ENCODE results near the gene APOE.

The APOE gene

DNA sequence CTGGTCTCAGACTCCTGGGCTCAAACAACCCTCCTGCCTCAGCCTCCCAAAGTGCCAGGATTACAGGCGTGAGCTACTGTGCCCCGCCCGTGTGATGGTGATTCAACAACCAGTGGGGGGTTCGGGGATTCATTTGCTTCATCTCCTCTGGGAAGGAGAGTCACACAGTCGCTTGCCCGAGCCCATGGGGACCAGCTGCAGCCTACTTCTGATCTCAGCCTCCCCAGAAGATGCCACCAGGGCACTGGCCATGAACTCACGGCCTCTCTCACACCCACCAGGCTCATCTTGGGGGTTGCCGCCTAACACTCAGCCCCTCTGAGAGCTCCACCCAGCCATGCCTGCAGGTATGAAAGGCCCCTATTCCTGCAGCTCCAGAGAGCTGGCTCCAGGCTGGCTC, 7.8 kb upstream of the APOE start:
- H3K4ac ChIP-seq (ENCODE audit: low read length), result no peak overlapping the region
- no peak overlapping the region for H3K14ac ChIP-seq (ENCODE audit: low read length)
- no CpG with 5 or more reads among the region's 8 CpGs for WGBS, 2 donors (ENCODE audit: extremely low coverage in 2 of 2, insufficient read length in 2 of 2, insufficient replicate concordance in 1 of 2)
- no peak overlapping the region for H2AK5ac ChIP-seq (ENCODE audit: low read depth, low read length)
- no peak overlapping the region for H3K4me2 ChIP-seq (ENCODE audit: insufficient read depth, low read length, poor library complexity, severe bottlenecking)
- H4K8ac ChIP-seq (ENCODE audit: low read depth, low read length), result no peak overlapping the region
- no peaks in the 10 kb centered on the region for H3K4me1 ChIP-seq (ENCODE audit: control insufficient read depth in 2 of 2, insufficient read depth in 1 of 2, low read depth in 1 of 2, low read length in 2 of 2)
- no peak overlapping the region for H3K18ac ChIP-seq (ENCODE audit: low read length)
- no peak overlapping the region for H4K91ac ChIP-seq (ENCODE audit: low read depth, low read length, poor library complexity)
- peaks cover 15% of the 10 kb centered on the region for H3K79me1 ChIP-seq (ENCODE audit: low read depth, low read length)
- no peak overlapping the region for H2BK12ac ChIP-seq (ENCODE audit: low read length)
- peaks cover 55 to 91% of the 10 kb centered on the region in 2 donors for H3K36me3 ChIP-seq (replicated peaks in 1 of 2; ENCODE audit: control insufficient read depth in 2 of 2, insufficient read depth in 2 of 2, low read length in 2 of 2)
- H3K27me3 ChIP-seq (ENCODE audit: control insufficient read depth in 3 of 3, insufficient read depth in 3 of 3, low read depth in 1 of 3, low read length in 3 of 3), result no peaks in the 10 kb centered on the region
- H2BK5ac ChIP-seq (ENCODE audit: low read length), result peak overlapping the region; percentile 78
- no peak overlapping the region for H2AFZ ChIP-seq (ENCODE audit: low read length)
- no peak overlapping the region for H2BK120ac ChIP-seq (ENCODE audit: low read depth, low read length)
- no peak overlapping the region for H3K4me3 ChIP-seq (ENCODE audit: low read length in 2 of 2)
- no peak overlapping the region for H3K9ac ChIP-seq (ENCODE audit: low read depth, low read length, poor library complexity)
- no peak overlapping the region for H3K27ac ChIP-seq (replicated peaks; ENCODE audit: low read length)
- H3K23ac ChIP-seq (ENCODE audit: low read depth, low read length, poor library complexity), result no peak overlapping the region
- H3K9me3 ChIP-seq (replicated peaks in 1 of 2; ENCODE audit: control insufficient read depth in 2 of 2, insufficient read depth in 1 of 2, low read depth in 1 of 2, low read length in 2 of 2), result peaks cover 0 to 2% of the 10 kb centered on the region in 2 donors
- DNase-seq (ENCODE audit: low spot score), result no peak
- H2BK15ac ChIP-seq (ENCODE audit: low read length), result no peak overlapping the region

DNA sequence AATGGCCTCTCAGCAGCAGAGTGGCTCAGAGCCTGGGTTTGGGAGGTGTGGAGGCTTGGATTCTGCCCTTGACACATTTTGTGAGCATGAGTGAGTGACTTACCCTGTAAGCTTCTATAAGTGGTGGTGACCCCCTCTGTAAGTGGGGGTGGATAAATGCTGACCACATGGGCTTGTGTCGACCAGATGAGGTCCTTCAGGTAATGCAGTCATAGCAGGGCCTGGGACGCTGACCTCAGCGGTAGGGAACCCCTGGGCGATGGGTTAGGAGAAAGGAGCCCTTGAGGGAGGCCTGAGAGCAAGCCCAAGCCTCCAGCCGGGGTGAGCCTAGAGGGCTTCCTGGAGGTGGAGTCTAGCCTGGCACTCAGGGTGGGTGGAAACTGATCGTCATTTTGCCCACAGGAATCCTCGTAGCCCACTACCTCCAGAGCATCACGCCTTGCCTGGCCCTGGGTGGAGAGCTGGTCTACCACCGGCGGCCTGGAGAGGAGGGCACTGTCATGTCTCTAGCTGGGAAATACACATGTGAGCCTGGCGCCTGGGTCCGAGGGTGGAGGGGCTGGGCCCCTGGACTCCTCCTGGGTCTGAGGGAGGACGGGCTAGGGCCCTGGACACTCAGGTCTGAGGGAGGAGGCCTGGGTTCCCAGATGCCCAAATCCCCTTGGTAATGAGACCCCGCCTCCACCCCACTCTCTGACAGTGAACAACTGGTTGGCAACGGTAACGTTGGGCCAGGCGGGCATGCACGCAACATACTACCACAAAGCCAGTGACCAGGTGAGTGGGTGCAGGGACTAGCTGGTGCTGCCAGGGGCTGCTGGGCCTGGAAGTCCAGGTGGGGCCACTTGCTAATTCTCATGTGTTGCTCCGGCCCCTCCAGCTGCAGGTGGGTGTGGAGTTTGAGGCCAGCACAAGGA, 5.0 kb upstream of the APOE start:
- H3K79me1 ChIP-seq (ENCODE audit: low read depth, low read length), result peaks cover 6% of the 10 kb centered on the region
- DNase-seq (ENCODE audit: low spot score), result no peak
- WGBS, 2 donors (ENCODE audit: extremely low coverage in 2 of 2, insufficient read length in 2 of 2, insufficient replicate concordance in 1 of 2), result no CpG with 5 or more reads among the region's 19 CpGs
- peaks cover 33 to 67% of the 10 kb centered on the region in 2 donors for H3K36me3 ChIP-seq (replicated peaks in 1 of 2; ENCODE audit: control insufficient read depth in 2 of 2, insufficient read depth in 2 of 2, low read length in 2 of 2)
- H2AFZ ChIP-seq (ENCODE audit: low read length), result no peak overlapping the region
- H3K9ac ChIP-seq (ENCODE audit: low read depth, low read length, poor library complexity), result no peak overlapping the region
- no peak overlapping the region for H3K27ac ChIP-seq (replicated peaks; ENCODE audit: low read length)
- no peaks in the 10 kb centered on the region for H3K27me3 ChIP-seq (ENCODE audit: control insufficient read depth in 3 of 3, insufficient read depth in 3 of 3, low read depth in 1 of 3, low read length in 3 of 3)
- no peak overlapping the region for H2BK15ac ChIP-seq (ENCODE audit: low read length)
- peaks cover 4 to 11% of the 10 kb centered on the region in 2 donors for H3K4me1 ChIP-seq (ENCODE audit: control insufficient read depth in 2 of 2, insufficient read depth in 1 of 2, low read depth in 1 of 2, low read length in 2 of 2)
- H3K14ac ChIP-seq (ENCODE audit: low read length), result no peak overlapping the region
- no peak overlapping the region for H2BK5ac ChIP-seq (ENCODE audit: low read length)
- no peak overlapping the region for H3K4me2 ChIP-seq (ENCODE audit: insufficient read depth, low read length, poor library complexity, severe bottlenecking)
- no peak overlapping the region for H2BK12ac ChIP-seq (ENCODE audit: low read length)
- no peak overlapping the region for H2AK5ac ChIP-seq (ENCODE audit: low read depth, low read length)
- H3K18ac ChIP-seq (ENCODE audit: low read length), result no peak overlapping the region
- peaks cover 0 to 2% of the 10 kb centered on the region in 2 donors for H3K9me3 ChIP-seq (replicated peaks in 1 of 2; ENCODE audit: control insufficient read depth in 2 of 2, insufficient read depth in 1 of 2, low read depth in 1 of 2, low read length in 2 of 2)
- H3K4me3 ChIP-seq (ENCODE audit: low read length in 2 of 2), result no peak overlapping the region
- no peak overlapping the region for H4K91ac ChIP-seq (ENCODE audit: low read depth, low read length, poor library complexity)
- H3K23ac ChIP-seq (ENCODE audit: low read depth, low read length, poor library complexity), result no peak overlapping the region
- no peak overlapping the region for H4K8ac ChIP-seq (ENCODE audit: low read depth, low read length)
- H2BK120ac ChIP-seq (ENCODE audit: low read depth, low read length), result no peak overlapping the region
- no peak overlapping the region for H3K4ac ChIP-seq (ENCODE audit: low read length)

DNA sequence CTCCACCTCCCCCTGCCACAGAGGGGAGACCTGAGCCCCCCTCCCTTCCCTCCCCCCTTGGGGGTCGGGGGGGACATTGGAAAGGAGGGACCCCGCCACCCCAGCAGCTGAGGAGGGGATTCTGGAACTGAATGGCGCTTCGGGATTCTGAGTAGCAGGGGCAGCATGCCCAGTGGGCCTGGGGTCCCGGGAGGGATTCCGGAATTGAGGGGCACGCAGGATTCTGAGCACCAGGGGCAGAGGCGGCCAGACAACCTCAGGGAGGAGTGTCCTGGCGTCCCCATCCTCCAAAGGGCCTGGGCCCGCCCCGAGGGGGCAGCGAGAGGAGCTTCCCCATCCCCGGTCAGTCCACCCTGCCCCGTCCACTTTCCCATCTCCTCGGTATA, 2.4 kb upstream of the APOE start:
- WGBS, 2 donors (ENCODE audit: extremely low coverage in 2 of 2, insufficient read length in 2 of 2, insufficient replicate concordance in 1 of 2), result no CpG with 5 or more reads among the region's 15 CpGs
- H3K27me3 ChIP-seq (ENCODE audit: control insufficient read depth in 3 of 3, insufficient read depth in 3 of 3, low read depth in 1 of 3, low read length in 3 of 3), result no peaks in the 10 kb centered on the region
- H3K14ac ChIP-seq (ENCODE audit: low read length), result no peak overlapping the region
- H3K9me3 ChIP-seq (replicated peaks in 1 of 2; ENCODE audit: control insufficient read depth in 2 of 2, insufficient read depth in 1 of 2, low read depth in 1 of 2, low read length in 2 of 2), result no peaks in the 10 kb centered on the region
- no peak for DNase-seq (ENCODE audit: low spot score)
- no peak overlapping the region for H2AFZ ChIP-seq (ENCODE audit: low read length)
- peaks cover 16 to 41% of the 10 kb centered on the region in 2 donors for H3K36me3 ChIP-seq (replicated peaks in 1 of 2; ENCODE audit: control insufficient read depth in 2 of 2, insufficient read depth in 2 of 2, low read length in 2 of 2)
- H3K4me3 ChIP-seq (ENCODE audit: low read length in 2 of 2), result no peak overlapping the region
- H3K4me2 ChIP-seq (ENCODE audit: insufficient read depth, low read length, poor library complexity, severe bottlenecking), result no peak overlapping the region
- no peak overlapping the region for H3K4ac ChIP-seq (ENCODE audit: low read length)
- no peak overlapping the region for H2BK120ac ChIP-seq (ENCODE audit: low read depth, low read length)
- H3K23ac ChIP-seq (ENCODE audit: low read depth, low read length, poor library complexity), result no peak overlapping the region
- H3K27ac ChIP-seq (replicated peaks; ENCODE audit: low read length), result no peak overlapping the region
- no peak overlapping the region for H3K18ac ChIP-seq (ENCODE audit: low read length)
- H3K4me1 ChIP-seq (ENCODE audit: control insufficient read depth in 2 of 2, insufficient read depth in 1 of 2, low read depth in 1 of 2, low read length in 2 of 2), result peaks cover 5 to 21% of the 10 kb centered on the region in 2 donors
- H2BK15ac ChIP-seq (ENCODE audit: low read length), result no peak overlapping the region
- no peak overlapping the region for H2BK5ac ChIP-seq (ENCODE audit: low read length)
- H2BK12ac ChIP-seq (ENCODE audit: low read length), result no peak overlapping the region
- H4K91ac ChIP-seq (ENCODE audit: low read depth, low read length, poor library complexity), result no peak overlapping the region
- peaks cover 5% of the 10 kb centered on the region for H3K79me1 ChIP-seq (ENCODE audit: low read depth, low read length)
- H2AK5ac ChIP-seq (ENCODE audit: low read depth, low read length), result no peak overlapping the region
- no peak overlapping the region for H3K9ac ChIP-seq (ENCODE audit: low read depth, low read length, poor library complexity)
- H4K8ac ChIP-seq (ENCODE audit: low read depth, low read length), result no peak overlapping the region

DNA sequence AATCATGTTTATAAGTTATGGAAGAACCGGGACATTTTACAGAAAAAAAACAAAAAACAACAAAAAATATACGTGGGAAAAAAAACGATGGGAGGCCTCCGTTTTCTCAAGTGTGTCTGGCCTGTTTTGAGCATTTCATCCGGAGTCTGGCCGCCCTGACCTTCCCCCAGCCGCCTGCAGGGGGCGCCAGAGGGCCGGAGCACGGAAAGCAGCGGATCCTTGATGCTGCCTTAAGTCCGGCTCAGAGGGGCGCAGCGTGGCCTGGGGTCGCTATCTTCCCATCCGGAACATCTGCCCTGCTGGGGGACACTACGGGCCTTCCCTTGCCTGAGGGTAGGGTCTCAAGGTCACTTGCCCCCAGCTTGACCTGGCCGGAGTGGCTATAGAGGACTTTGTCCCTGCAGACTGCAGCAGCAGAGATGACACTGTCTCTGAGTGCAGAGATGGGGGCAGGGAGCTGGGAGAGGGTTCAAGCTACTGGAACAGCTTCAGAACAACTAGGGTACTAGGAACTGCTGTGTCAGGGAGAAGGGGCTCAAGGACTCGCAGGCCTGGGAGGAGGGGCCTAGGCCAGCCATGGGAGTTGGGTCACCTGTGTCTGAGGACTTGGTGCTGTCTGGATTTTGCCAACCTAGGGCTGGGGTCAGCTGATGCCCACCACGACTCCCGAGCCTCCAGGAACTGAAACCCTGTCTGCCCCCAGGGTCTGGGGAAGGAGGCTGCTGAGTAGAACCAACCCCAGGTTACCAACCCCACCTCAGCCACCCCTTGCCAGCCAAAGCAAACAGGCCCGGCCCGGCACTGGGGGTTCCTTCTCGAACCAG, 1.8 kb upstream of the APOE start:
- H3K14ac ChIP-seq (ENCODE audit: low read length), result no peak overlapping the region
- H3K27me3 ChIP-seq (ENCODE audit: control insufficient read depth in 3 of 3, insufficient read depth in 3 of 3, low read depth in 1 of 3, low read length in 3 of 3), result no peaks in the 10 kb centered on the region
- no peak overlapping the region for H3K9ac ChIP-seq (ENCODE audit: low read depth, low read length, poor library complexity)
- no peak overlapping the region for H3K4me2 ChIP-seq (ENCODE audit: insufficient read depth, low read length, poor library complexity, severe bottlenecking)
- WGBS, 2 donors (ENCODE audit: extremely low coverage in 2 of 2, insufficient read length in 2 of 2, insufficient replicate concordance in 1 of 2), result no CpG with 5 or more reads among the region's 24 CpGs
- DNase-seq (ENCODE audit: low spot score), result peak; percentile 71
- H4K91ac ChIP-seq (ENCODE audit: low read depth, low read length, poor library complexity), result no peak overlapping the region
- H3K36me3 ChIP-seq (replicated peaks in 1 of 2; ENCODE audit: control insufficient read depth in 2 of 2, insufficient read depth in 2 of 2, low read length in 2 of 2), result peaks cover 17 to 39% of the 10 kb centered on the region in 2 donors
- no peak overlapping the region for H2BK5ac ChIP-seq (ENCODE audit: low read length)
- H4K8ac ChIP-seq (ENCODE audit: low read depth, low read length), result no peak overlapping the region
- peaks cover 5 to 21% of the 10 kb centered on the region in 2 donors for H3K4me1 ChIP-seq (ENCODE audit: control insufficient read depth in 2 of 2, insufficient read depth in 1 of 2, low read depth in 1 of 2, low read length in 2 of 2)
- H2BK12ac ChIP-seq (ENCODE audit: low read length), result no peak overlapping the region
- peak overlapping the region; percentile 44 for H3K18ac ChIP-seq (ENCODE audit: low read length)
- no peaks in the 10 kb centered on the region for H3K9me3 ChIP-seq (replicated peaks in 1 of 2; ENCODE audit: control insufficient read depth in 2 of 2, insufficient read depth in 1 of 2, low read depth in 1 of 2, low read length in 2 of 2)
- peak overlapping the region; percentile 97 for H2AK5ac ChIP-seq (ENCODE audit: low read depth, low read length)
- peak overlapping the region; percentile 49 for H2BK120ac ChIP-seq (ENCODE audit: low read depth, low read length)
- H2AFZ ChIP-seq (ENCODE audit: low read length), result peak overlapping the region; percentile 67
- peak overlapping the region; percentile 91 for H2BK15ac ChIP-seq (ENCODE audit: low read length)
- peak overlapping the region; percentile 80 for H3K23ac ChIP-seq (ENCODE audit: low read depth, low read length, poor library complexity)
- no peak overlapping the region for H3K4ac ChIP-seq (ENCODE audit: low read length)
- peaks cover 5% of the 10 kb centered on the region for H3K79me1 ChIP-seq (ENCODE audit: low read depth, low read length)
- peak overlapping the region; percentile 29 for H3K27ac ChIP-seq (replicated peaks; ENCODE audit: low read length)
- H3K4me3 ChIP-seq (ENCODE audit: low read length in 2 of 2), result no peak overlapping the region

Data from neuronal stem cell (in vitro differentiated cells).